Measurements from ENCODE around the gene CSKMT.
A peak's percentile ranks its signal among the peaks of the same experiment; 100 is the strongest.
"Not testable (repeated sequence)": the region's sequence is repeated elsewhere in the genome, so short reads cannot be mapped to it uniquely, and the experiment has no call there.

CSKMT gene

GRCh38 chr11:62665075-62665598 lies at the start of gene CSKMT, which contains the start of gene C11orf98:
Gene CSKMT (plus strand): TSS chr11:62665312. CDS start chr11:62665880, 568 bp downstream.
Gene C11orf98 (minus strand): TSS chr11:62665210. CDS start chr11:62665169, 41 bp downstream.
- Histone ChIP-seq H4K20me1 (peaks cover 16% of the 10 kb centered on the region), H3K27ac (peak within 1 kb of the TSS; percentile 92), H3K36me3 (peaks cover 56% of the 10 kb centered on the region), H3K27me3 (no peaks in the 10 kb centered on the region), H3K9me3 (no peaks in the 10 kb centered on the region), H3K4me3 (peak within 1 kb of the TSS; percentile 96), H3K4me1 (peaks cover 46% of the 10 kb centered on the region), H3K9ac (peak within 1 kb of the TSS; percentile 97), H3K4me2 (peak within 1 kb of the TSS; percentile 97)
- no peak for TF ChIP-seq Cebpa-rat (IDR thresholded peaks at IDR 0.05)

- H3K4me3 ChIP-seq: no peak overlapping the region
- no peaks in the 10 kb centered on the region for H3K9me3 ChIP-seq
- no peak overlapping the region for H3K27ac ChIP-seq
- H3K36me3 ChIP-seq: peaks cover 35% of the 10 kb centered on the region
- H3K9ac ChIP-seq: no peak overlapping the region
- TF ChIP-seq Cebpa-rat (IDR thresholded peaks at IDR 0.05): no peak
- H3K4me2 ChIP-seq: no peak overlapping the region
- H3K4me1 ChIP-seq: peaks cover 31% of the 10 kb centered on the region
- H3K27me3 ChIP-seq: no peaks in the 10 kb centered on the region
- H4K20me1 ChIP-seq: no peaks in the 10 kb centered on the region
Observed at GRCh38 chr11:62615521-62615920, 49.6 kb upstream of the CSKMT start.

- not testable (repeated sequence) for H3K27me3 ChIP-seq, H3K9me3 ChIP-seq, H3K27ac ChIP-seq, H3K9ac ChIP-seq, H3K4me3 ChIP-seq, H4K20me1 ChIP-seq, H3K4me2 ChIP-seq
- H3K4me1 ChIP-seq: peaks cover 26% of the 10 kb centered on the region
- H3K36me3 ChIP-seq: peaks cover 35% of the 10 kb centered on the region
Observed at GRCh38 chr11:62616957-62617356, 48.2 kb upstream of the CSKMT start.

- no peak for TF ChIP-seq Cebpa-rat (IDR thresholded peaks at IDR 0.05)
- H3K36me3 ChIP-seq: peaks cover 30% of the 10 kb centered on the region
Observed at GRCh38 chr11:62621027-62621566, 44.0 kb upstream of the CSKMT start.

GRCh38 chr11:62621567-62622470 lies 43.3 kb upstream of the CSKMT start, which contains the start of gene B3GAT3:
Gene B3GAT3 (minus strand): TSS chr11:62621986. CDS start chr11:62621947, 39 bp downstream.
- H3K36me3 ChIP-seq: peaks cover 30% of the 10 kb centered on the region
- TF ChIP-seq Cebpa-rat (IDR thresholded peaks at IDR 0.05): peak; percentile 87

More at GRCh38 chr11:62621027-62621566, 44.0 kb upstream of the CSKMT start:
- no peaks in the 10 kb centered on the region for H3K9me3 ChIP-seq
- H3K4me2 ChIP-seq: peak overlapping the region; percentile 97
- peak overlapping the region; percentile 91 for H3K9ac ChIP-seq
- peak overlapping the region; percentile 88 for H3K27ac ChIP-seq
- H3K4me1 ChIP-seq: peaks cover 55% of the 10 kb centered on the region
- H3K27me3 ChIP-seq: no peaks in the 10 kb centered on the region
- H3K4me3 ChIP-seq: peak overlapping the region; percentile 85
- H4K20me1 ChIP-seq: 0 out of 2 replicates have a peak, but pooled peaks cover 5% of the 10 kb centered on the region

GRCh38 chr11:62622476-62623089 lies 42.5 kb upstream of the CSKMT start:
- H3K4me3 ChIP-seq: peak overlapping the region; percentile 85; the same call in 1 of the 2 replicates
- no peaks in the 10 kb centered on the region for H3K27me3 ChIP-seq
- H4K20me1 ChIP-seq: 0 out of 2 replicates have a peak, but pooled peaks cover 5% of the 10 kb centered on the region
- no peak overlapping the region for H3K9ac ChIP-seq
- peaks cover 58% of the 10 kb centered on the region for H3K4me1 ChIP-seq
- H3K36me3 ChIP-seq: peaks cover 30% of the 10 kb centered on the region
- no peaks in the 10 kb centered on the region for H3K9me3 ChIP-seq
- TF ChIP-seq Cebpa-rat (IDR thresholded peaks at IDR 0.05): no peak
- H3K4me2 ChIP-seq: peak overlapping the region; percentile 97
- peak overlapping the region; percentile 88; the same call in 1 of the 2 replicates for H3K27ac ChIP-seq

More at GRCh38 chr11:62621567-62622470, 43.3 kb upstream of the CSKMT start, which contains the start of gene B3GAT3:
- H3K4me2 ChIP-seq: peak within 1 kb of the TSS; percentile 97
- H3K4me3 ChIP-seq: peak within 1 kb of the TSS; percentile 85
- H3K9ac ChIP-seq: peak within 1 kb of the TSS; percentile 91
- 0 out of 2 replicates have a peak, but pooled peaks cover 5% of the 10 kb centered on the region for H4K20me1 ChIP-seq
- H3K27me3 ChIP-seq: no peaks in the 10 kb centered on the region
- H3K9me3 ChIP-seq: no peaks in the 10 kb centered on the region
- H3K4me1 ChIP-seq: peaks cover 58% of the 10 kb centered on the region
- peak within 1 kb of the TSS; percentile 88 for H3K27ac ChIP-seq

- no peak overlapping the region for H3K9ac ChIP-seq
- H3K4me2 ChIP-seq: no peak overlapping the region
- no peaks in the 10 kb centered on the region for H3K9me3 ChIP-seq
- 0 out of 2 replicates have a peak, but pooled peaks cover 5% of the 10 kb centered on the region for H4K20me1 ChIP-seq
- H3K36me3 ChIP-seq: peaks cover 79% of the 10 kb centered on the region
- H3K4me3 ChIP-seq: no peak overlapping the region
- no peak for TF ChIP-seq Cebpa-rat (IDR thresholded peaks at IDR 0.05)
- peaks cover 35% of the 10 kb centered on the region for H3K4me1 ChIP-seq
- H3K27ac ChIP-seq: no peak overlapping the region
- H3K27me3 ChIP-seq: no peaks in the 10 kb centered on the region
Observed at GRCh38 chr11:62627713-62628112, 37.4 kb upstream of the CSKMT start.

- TF ChIP-seq Cebpa-rat (IDR thresholded peaks at IDR 0.05): no peak
- H3K36me3 ChIP-seq: peaks cover 100% of the 10 kb centered on the region
- peaks cover 11% of the 10 kb centered on the region; the same call in 1 of the 2 replicates for H3K4me1 ChIP-seq
- H4K20me1 ChIP-seq: peaks cover 19% of the 10 kb centered on the region; the same call in 1 of the 2 replicates
- H3K9ac ChIP-seq: no peak overlapping the region
- H3K4me3 ChIP-seq: no peak overlapping the region
- no peaks in the 10 kb centered on the region for H3K9me3 ChIP-seq
- H3K27me3 ChIP-seq: no peaks in the 10 kb centered on the region
- H3K27ac ChIP-seq: no peak overlapping the region
- no peak overlapping the region for H3K4me2 ChIP-seq
Observed at GRCh38 chr11:62632492-62632891, 32.6 kb upstream of the CSKMT start.

GRCh38 chr11:62644220-62644619 lies 20.9 kb upstream of the CSKMT start:
- no peak overlapping the region for H3K27ac ChIP-seq
- TF ChIP-seq Cebpa-rat (IDR thresholded peaks at IDR 0.05): no peak
- H3K4me2 ChIP-seq: peak overlapping the region; percentile 92; the same call in 1 of the 2 replicates
- H3K4me3 ChIP-seq: no peak overlapping the region
- H3K27me3 ChIP-seq: no peaks in the 10 kb centered on the region
- H3K36me3 ChIP-seq: peaks cover 73% of the 10 kb centered on the region
- H3K9me3 ChIP-seq: no peaks in the 10 kb centered on the region
- H4K20me1 ChIP-seq: peaks cover 89% of the 10 kb centered on the region
- H3K4me1 ChIP-seq: peaks cover 54% of the 10 kb centered on the region
- H3K9ac ChIP-seq: no peak overlapping the region
